ENCODE results near the gene FBL. TPM values are rescaled to one million over a fixed set of nuclear protein-coding genes. Genes with fewer than 3 reads are reported as not detected.
"Not testable (repeated sequence)": the region's sequence is repeated elsewhere in the genome, so short reads cannot be mapped to it uniquely, and the experiment has no call there.

Gene FBL
- total RNA-seq (2021) (573 and 581 TPM in 2 replicates), Bru-seq, nascent RNA (percentile 95 among the genes with signal in this experiment), BruChase-seq, experiment 1, labeled RNA remaining after a 2-hour chase (percentile 93 among the genes with signal in this experiment), BruChase-seq, experiment 2, labeled RNA remaining after a 6-hour chase (percentile 97 among the genes with signal in this experiment)
- long read RNA-seq, transcript FBL-201 (9 exons, 1,160 nt), result major isoform, 16 of 57 reads
- long read RNA-seq, partial matches to known transcripts, result 35 of 57 reads
- long read RNA-seq, other reads (novel, unspliced or antisense), result 6 of 57 reads

DNA sequence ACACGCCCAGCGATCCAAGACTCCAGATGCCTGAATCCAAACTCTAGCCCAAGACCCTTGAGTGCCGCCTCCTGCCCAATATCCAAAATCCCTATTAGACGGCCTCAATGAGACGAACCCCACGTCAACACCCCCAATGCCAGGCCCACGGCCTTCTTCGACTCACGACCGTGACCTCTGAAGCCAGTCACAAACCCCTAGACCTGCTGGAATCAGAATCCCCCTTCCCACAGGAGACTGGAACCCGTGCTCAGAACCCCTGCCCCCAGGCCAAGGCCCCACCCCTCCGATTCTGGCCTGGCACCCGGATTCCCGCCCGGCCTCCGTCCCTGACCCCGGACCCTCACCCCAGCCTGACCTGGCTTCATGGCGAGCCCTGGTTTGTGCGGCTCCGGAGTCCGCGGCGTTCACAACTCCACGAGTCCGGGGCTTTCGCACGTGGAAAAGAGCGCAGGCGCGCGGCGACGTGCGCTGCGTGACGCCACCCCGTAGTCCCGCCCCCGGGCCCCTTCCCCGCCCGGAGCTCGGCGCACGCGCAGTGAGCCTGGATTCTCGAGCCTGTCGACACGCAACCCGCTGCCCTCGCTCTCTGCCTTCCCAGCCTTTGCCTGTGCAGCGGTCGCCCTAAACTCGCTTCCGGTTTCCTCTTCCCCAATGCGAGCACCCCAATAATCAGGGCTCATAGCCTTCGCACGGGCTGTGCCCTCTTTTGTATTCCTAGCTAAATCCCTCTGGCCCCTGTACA is at the start of gene FBL:
Gene FBL, minus strand, starts transcription at position 447 of the 745 bp plus-strand sequence. Its CDS starts 79 bp downstream, at position 368.
- BruUV-seq (replicated peaks), result no TSS peak
- no peak for TF ChIP-seq EZH2 (IDR thresholded peaks at IDR 0.05; ENCODE audit: borderline replicate concordance, low read depth, low read length, poor library complexity, severe bottlenecking)
- TF ChIP-seq, protein P1, sequence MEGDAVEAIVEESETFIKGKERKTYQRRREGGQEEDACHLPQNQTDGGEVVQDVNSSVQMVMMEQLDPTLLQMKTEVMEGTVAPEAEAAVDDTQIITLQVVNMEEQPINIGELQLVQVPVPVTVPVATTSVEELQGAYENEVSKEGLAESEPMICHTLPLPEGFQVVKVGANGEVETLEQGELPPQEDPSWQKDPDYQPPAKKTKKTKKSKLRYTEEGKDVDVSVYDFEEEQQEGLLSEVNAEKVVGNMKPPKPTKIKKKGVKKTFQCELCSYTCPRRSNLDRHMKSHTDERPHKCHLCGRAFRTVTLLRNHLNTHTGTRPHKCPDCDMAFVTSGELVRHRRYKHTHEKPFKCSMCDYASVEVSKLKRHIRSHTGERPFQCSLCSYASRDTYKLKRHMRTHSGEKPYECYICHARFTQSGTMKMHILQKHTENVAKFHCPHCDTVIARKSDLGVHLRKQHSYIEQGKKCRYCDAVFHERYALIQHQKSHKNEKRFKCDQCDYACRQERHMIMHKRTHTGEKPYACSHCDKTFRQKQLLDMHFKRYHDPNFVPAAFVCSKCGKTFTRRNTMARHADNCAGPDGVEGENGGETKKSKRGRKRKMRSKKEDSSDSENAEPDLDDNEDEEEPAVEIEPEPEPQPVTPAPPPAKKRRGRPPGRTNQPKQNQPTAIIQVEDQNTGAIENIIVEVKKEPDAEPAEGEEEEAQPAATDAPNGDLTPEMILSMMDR (conservative IDR thresholded peaks at IDR 0.05; ENCODE audit: low read depth, low read length), result no peak
- Histone ChIP-seq H3K27ac (ENCODE audit: low read depth, low read length, poor library complexity, severe bottlenecking) (peak within 1 kb of the TSS; percentile 95), H3K27me3 (replicated peaks; ENCODE audit: insufficient read depth, low read depth, low read length, poor library complexity) (no peaks in the 10 kb centered on the region), H3K4me3 (ENCODE audit: low read depth, low read length, poor library complexity, severe bottlenecking) (peak within 1 kb of the TSS; percentile 93), H3K4me1 (ENCODE audit: insufficient read depth, low read length, poor library complexity, severe bottlenecking) (peaks cover 34% of the 10 kb centered on the region), H3K36me3 (ENCODE audit: insufficient read depth, low read length, poor library complexity, severe bottlenecking) (no peaks in the 10 kb centered on the region), H3K9me3 (ENCODE audit: low read depth, low read length, poor library complexity, severe bottlenecking) (no peaks in the 10 kb centered on the region)
- ChIA-PET CTCF (interaction anchor here (0.6 to 1.0 kb wide), 2 partner anchors 12 to 115 kb away, joined by 3 to 4 read pairs; partner anchors contain the start of gene DYRK1B), POLR2A (ENCODE audit: low non-redundant PET) (interaction anchor here (1.0 kb wide), 1 partner anchor 12 kb away, joined by 3 read pairs; the partner anchor contains the start of gene DYRK1B)
- intact Hi-C loops (cut with micrococcal nuclease; ENCODE audit: unreplicated experiment), result loop anchor here (2.0 kb wide), 1 partner anchor 79 kb away; no protein-coding TSS in a partner anchor
- DNase-seq (ENCODE audit: low spot score), result peak; percentile 94

DNA sequence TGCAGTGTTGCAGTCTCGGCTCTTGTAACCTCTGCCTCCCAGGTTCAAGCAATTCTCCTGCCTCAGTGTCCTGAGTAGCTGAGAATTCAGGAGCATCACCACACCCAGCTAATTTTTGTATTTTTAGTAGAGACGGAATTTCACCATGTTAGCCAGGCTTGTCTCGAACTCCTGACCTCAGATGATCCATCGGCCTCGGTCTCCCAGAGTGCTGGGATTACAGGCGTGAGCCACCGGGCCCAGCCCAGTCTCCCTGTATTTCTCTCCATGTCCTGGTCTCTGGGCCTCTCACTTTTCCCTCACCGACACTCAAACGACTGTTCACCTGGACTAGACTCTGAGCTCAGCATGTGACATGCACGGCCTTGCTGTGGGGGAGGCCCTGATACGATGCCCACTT is 48.9 kb upstream of the FBL start:
- H3K27me3 ChIP-seq (replicated peaks; ENCODE audit: insufficient read depth, low read depth, low read length, poor library complexity); H3K9me3 ChIP-seq (ENCODE audit: low read depth, low read length, poor library complexity, severe bottlenecking); CTCF ChIA-PET; H3K4me3 ChIP-seq (ENCODE audit: low read depth, low read length, poor library complexity, severe bottlenecking); H3K27ac ChIP-seq (ENCODE audit: low read depth, low read length, poor library complexity, severe bottlenecking); POLR2A ChIA-PET (ENCODE audit: low non-redundant PET); BruUV-seq (replicated peaks); intact Hi-C loops (cut with micrococcal nuclease; ENCODE audit: unreplicated experiment); H3K4me1 ChIP-seq (ENCODE audit: insufficient read depth, low read length, poor library complexity, severe bottlenecking); DNase-seq (ENCODE audit: low spot score): not testable (repeated sequence)
- peaks cover 16% of the 10 kb centered on the region for H3K36me3 ChIP-seq (ENCODE audit: insufficient read depth, low read length, poor library complexity, severe bottlenecking)

- H3K27ac ChIP-seq (ENCODE audit: low read depth, low read length, poor library complexity, severe bottlenecking); H3K9me3 ChIP-seq (ENCODE audit: low read depth, low read length, poor library complexity, severe bottlenecking); H3K4me1 ChIP-seq (ENCODE audit: insufficient read depth, low read length, poor library complexity, severe bottlenecking); POLR2A ChIA-PET (ENCODE audit: low non-redundant PET); H3K4me3 ChIP-seq (ENCODE audit: low read depth, low read length, poor library complexity, severe bottlenecking); DNase-seq (ENCODE audit: low spot score); BruUV-seq (replicated peaks); H3K27me3 ChIP-seq (replicated peaks; ENCODE audit: insufficient read depth, low read depth, low read length, poor library complexity); CTCF ChIA-PET: not testable (repeated sequence)
- intact Hi-C loops (cut with micrococcal nuclease; ENCODE audit: unreplicated experiment), result loop anchor here (5.0 kb wide), 1 partner anchor 78 kb away; the partner anchor contains the start of gene PSMC4
- peaks cover 17% of the 10 kb centered on the region for H3K36me3 ChIP-seq (ENCODE audit: insufficient read depth, low read length, poor library complexity, severe bottlenecking)
Observed at GRCh38 chr19:39894236-39894606, 48.0 kb upstream of the FBL start.

DNA sequence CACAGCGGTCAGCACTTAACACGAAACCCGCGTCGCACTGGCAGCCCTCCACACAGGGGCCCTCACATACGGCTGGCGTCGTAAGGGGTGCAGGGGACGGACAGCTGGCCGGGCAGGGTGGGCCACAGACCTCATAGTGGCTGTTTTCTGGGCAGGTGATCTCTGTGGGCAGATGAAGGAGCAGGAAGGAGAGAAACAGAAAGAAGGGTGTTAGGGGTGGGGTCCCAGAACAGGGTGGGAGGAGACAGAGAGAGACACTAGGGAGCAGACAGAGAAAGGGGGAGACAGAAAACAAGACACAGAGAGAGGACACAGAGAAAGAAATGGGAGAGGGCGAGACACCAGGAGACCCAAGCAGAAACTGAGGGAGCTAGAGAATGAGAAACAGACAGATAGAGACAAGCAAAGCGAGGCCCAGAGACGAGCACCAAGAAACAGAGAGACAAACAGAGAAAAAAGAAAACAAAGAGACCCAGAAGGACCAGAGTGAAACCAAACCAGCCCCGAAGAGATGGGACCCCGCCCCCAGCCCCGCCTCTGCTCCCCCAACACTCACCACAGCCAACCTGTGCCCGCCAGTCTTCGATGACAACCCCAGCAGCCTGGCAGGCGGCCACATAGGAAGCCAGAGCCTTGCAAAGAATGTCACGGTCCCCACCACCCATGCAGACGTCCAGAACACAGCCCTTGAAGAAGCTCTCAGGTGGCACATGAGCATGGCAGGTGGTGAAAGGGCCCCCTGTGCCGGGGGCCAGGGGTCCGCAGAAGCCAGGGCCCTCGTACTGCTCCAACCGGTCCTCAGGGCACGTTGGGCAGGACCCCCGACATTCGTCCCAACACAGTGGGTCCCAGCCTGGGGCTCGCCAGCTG is 47.4 kb upstream of the FBL start:
- BruUV-seq (replicated peaks), result TSS peak; percentile 59
- H3K27ac ChIP-seq (ENCODE audit: low read depth, low read length, poor library complexity, severe bottlenecking); H3K27me3 ChIP-seq (replicated peaks; ENCODE audit: insufficient read depth, low read depth, low read length, poor library complexity); H3K4me3 ChIP-seq (ENCODE audit: low read depth, low read length, poor library complexity, severe bottlenecking); H3K9me3 ChIP-seq (ENCODE audit: low read depth, low read length, poor library complexity, severe bottlenecking); CTCF ChIA-PET; H3K4me1 ChIP-seq (ENCODE audit: insufficient read depth, low read length, poor library complexity, severe bottlenecking); POLR2A ChIA-PET (ENCODE audit: low non-redundant PET): not testable (repeated sequence)
- intact Hi-C loops (cut with micrococcal nuclease; ENCODE audit: unreplicated experiment), result loop anchor here (5.0 kb wide), 1 partner anchor 79 kb away; the partner anchor contains the start of gene PSMC4
- DNase-seq (ENCODE audit: low spot score), result peak; percentile 39
- peaks cover 17% of the 10 kb centered on the region for H3K36me3 ChIP-seq (ENCODE audit: insufficient read depth, low read length, poor library complexity, severe bottlenecking)

DNA sequence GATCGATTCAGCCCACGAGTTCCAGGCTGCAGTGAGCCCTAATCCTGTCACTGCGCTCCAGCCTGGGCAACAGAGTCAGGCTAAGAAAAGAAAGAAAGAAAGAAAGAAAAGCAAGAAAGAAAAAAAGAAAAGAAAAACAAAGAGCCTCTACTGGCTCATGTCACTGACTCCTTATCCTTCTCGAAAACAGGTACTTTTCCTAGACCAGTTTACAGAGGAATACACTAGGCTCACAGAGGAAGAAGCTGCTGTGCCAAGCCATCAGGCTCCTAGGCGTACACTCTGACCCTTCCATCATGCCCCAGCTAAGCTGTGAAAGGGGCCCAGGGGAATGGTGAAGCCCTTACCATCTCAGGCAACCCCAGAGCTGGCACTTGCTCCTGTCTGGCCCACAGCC is 46.3 kb upstream of the FBL start:
- intact Hi-C loops (cut with micrococcal nuclease; ENCODE audit: unreplicated experiment), result loop anchor here (5.0 kb wide), 1 partner anchor 80 kb away; the partner anchor contains the start of gene PSMC4
- CTCF ChIA-PET; BruUV-seq (replicated peaks); H3K4me3 ChIP-seq (ENCODE audit: low read depth, low read length, poor library complexity, severe bottlenecking); DNase-seq (ENCODE audit: low spot score); H3K27ac ChIP-seq (ENCODE audit: low read depth, low read length, poor library complexity, severe bottlenecking); H3K9me3 ChIP-seq (ENCODE audit: low read depth, low read length, poor library complexity, severe bottlenecking); H3K4me1 ChIP-seq (ENCODE audit: insufficient read depth, low read length, poor library complexity, severe bottlenecking); POLR2A ChIA-PET (ENCODE audit: low non-redundant PET); H3K27me3 ChIP-seq (replicated peaks; ENCODE audit: insufficient read depth, low read depth, low read length, poor library complexity): not testable (repeated sequence)
- H3K36me3 ChIP-seq (ENCODE audit: insufficient read depth, low read length, poor library complexity, severe bottlenecking), result peaks cover 17% of the 10 kb centered on the region
